WI38 (cell line): ENCODE measurements around the gene KRT16.
"Not testable (repeated sequence)": the region's sequence is repeated elsewhere in the genome, so short reads cannot be mapped to it uniquely, and the experiment has no call there.

Source experiments
- H3K4me3 ChIP-seq: 2 replicates; pipeline ENCODE4 v1.5.1; 2011; ENCODE audit warnings: low read depth, mild to moderate bottlenecking, control low read depth, low read length
- TF ChIP-seq, protein P1 (sequence below): IDR thresholded peaks from 2 replicates; pipeline ENCODE4 v1.5.1; 2012; ENCODE audit warnings: low read depth, mild to moderate bottlenecking, control low read depth, low read length

The KRT16 gene

DNA sequence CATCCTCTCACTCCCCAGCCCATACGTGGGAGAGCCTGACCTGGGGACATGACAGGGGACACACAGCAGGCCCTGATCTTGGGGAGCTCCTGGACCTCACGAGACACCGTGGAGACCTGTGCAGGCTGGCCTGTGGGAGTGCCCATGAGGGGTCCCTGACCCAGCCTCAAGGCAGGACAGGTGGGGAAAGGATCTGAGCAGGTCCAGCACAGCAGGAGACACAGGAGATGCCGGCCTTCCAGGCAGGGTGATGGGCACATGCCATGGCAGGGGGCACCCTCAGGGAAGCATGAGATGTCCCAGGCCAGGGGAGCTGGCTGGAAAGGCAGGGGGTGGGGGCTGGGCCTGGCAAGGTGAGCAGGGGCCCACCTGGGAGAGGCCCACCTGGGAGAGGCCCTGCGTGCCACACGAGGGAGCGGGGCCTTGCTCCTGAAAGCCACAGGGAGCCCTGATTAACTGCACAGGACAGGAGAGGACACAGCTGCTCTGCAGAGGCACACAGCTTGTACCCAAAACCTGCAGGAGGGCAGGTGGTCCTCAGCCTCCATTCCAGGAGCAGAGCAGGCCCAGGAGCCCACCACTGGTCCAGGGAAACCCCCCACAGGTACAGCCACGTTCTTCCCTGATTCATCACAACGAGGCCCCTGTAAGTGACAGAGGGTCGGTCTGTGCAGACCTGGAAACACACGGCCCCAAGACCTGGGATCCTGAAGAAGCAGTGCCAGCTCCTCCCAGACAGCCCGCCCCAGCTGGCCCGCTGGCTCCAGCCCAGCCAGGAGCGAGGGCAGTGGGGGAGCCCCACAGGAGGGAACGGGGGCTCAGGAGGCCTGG is 38.4 kb upstream of the KRT16 start:
- no peak overlapping the region for H3K4me3 ChIP-seq
- TF ChIP-seq, protein P1, sequence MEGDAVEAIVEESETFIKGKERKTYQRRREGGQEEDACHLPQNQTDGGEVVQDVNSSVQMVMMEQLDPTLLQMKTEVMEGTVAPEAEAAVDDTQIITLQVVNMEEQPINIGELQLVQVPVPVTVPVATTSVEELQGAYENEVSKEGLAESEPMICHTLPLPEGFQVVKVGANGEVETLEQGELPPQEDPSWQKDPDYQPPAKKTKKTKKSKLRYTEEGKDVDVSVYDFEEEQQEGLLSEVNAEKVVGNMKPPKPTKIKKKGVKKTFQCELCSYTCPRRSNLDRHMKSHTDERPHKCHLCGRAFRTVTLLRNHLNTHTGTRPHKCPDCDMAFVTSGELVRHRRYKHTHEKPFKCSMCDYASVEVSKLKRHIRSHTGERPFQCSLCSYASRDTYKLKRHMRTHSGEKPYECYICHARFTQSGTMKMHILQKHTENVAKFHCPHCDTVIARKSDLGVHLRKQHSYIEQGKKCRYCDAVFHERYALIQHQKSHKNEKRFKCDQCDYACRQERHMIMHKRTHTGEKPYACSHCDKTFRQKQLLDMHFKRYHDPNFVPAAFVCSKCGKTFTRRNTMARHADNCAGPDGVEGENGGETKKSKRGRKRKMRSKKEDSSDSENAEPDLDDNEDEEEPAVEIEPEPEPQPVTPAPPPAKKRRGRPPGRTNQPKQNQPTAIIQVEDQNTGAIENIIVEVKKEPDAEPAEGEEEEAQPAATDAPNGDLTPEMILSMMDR, result no peak

DNA sequence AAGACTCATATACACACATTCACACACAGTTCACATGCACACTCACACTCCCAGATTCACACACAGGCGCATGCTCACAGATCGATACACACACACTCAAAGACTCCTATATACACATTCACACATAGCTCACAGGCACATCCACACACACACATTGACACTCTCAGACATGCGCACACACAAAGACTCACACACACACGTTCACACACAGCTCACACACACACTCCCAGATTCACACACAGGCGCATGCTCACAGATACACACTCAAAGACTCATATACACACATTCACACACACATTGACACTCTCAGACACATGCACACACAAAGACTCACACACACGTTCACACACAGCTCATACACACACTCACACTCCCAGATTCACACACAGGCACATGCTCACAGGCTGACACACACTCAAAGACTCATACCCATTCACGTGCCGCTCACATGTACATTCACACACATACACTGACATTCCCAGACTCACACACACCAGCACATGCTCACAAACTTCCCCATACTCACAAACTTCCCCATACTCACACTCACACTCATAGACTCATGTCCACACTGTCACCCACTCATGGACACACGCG is 37.5 kb upstream of the KRT16 start:
- TF ChIP-seq, protein P1, result no peak
- H3K4me3 ChIP-seq, result no peak overlapping the region

DNA sequence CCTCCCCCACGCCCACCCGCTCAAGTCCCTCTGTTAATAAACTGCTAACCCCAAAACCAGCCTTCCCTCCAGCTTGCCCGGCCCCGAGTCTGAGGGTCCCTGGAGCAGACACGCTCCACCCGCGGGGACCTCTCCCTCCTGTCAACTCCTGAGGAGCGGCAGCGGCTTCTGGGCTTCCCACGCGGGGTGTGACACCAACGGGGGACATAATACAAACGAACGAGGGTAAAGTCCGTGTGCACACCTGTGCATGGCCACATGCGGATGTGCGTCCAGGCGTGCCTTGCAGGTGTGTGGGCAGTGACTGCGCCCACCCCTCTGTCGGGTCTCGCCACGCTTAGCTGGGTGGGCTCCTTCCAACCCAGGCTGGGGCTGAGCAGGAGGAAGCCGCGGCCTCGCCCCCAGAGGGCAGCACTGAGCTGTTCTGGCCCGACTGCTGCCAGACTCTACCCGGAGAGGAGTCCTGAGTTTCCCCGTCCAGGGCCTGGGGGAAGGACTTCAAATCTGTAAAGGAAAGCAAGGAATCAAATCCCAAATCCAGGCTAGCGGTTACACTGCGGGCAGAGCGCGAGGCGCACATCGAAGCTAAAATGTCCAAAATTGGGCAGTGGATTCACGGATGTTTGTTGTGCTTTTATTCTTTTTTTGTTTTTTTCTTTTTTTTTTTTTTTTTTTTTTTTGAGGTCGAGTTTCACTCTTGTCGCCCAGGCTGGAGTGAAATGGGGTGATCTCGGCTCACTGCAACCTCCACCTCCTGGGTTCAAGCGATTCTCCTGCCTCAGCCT is 36.0 kb upstream of the KRT16 start:
- TF ChIP-seq, protein P1, result peak; percentile 94
- peak overlapping the region; percentile 49 for H3K4me3 ChIP-seq

DNA sequence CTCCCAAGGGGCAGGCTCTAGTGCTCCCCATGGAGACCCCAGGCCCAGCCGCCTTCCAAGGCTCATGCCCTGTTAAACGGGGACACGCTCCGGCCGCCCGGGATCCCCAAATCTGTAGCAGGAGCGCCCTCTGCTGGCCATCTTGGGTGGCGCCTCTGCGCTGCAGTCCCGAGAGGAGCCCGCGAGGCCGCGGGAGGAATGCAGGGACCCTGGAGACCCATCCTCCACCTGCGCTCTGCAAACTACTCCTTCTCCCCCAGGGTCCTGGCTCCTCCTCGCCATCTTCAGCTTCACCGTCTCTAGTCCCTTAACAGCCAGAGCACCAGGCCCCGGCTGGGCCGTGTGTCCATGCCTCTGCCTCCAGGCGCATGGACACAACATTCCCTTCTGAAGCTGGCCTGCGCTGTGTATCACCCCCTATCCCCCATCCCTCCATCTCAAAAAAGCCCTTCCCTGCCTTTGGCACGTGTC is 35.4 kb upstream of the KRT16 start:
- TF ChIP-seq, protein P1, result peak; percentile 65
- no peak overlapping the region; the same call in 1 of the 2 replicates for H3K4me3 ChIP-seq

DNA sequence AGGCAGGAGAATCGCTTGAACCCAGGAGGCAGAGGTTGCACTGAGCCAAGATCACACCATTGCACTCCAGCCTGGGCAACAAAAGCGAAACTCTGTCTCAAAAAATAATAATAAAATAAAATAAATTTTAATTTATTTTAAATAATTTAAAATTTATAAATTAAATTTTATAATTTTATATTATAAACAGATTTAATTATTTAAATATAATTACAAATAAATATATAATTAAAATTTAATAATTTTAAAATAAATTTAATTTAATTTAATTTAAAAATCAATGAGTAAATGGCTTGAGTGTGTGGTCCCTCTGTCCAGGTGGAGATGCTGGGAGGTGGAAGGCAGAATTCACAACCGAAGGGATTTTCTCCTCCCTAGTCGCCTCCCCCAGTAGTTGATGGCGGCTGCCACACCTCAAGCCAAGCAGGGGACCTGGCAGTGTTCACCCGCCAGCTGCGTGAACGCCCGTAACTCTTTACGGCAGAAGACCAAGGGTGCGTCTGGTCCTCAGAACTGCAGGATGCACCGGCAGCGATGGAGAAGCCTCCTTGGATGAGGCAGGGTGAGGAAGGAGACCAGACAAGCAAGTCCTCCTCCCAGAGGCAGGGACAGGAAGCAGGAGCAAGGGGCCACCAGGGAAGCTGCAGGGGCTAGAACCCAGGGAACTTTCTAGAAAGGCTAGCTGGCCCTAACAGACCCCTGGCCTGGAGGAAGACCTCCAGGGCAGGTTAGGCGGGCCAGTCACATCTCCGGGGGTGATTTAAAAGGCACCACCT is 34.7 kb upstream of the KRT16 start:
- TF ChIP-seq, protein P1, result no peak
- H3K4me3 ChIP-seq, result no peak overlapping the region

DNA sequence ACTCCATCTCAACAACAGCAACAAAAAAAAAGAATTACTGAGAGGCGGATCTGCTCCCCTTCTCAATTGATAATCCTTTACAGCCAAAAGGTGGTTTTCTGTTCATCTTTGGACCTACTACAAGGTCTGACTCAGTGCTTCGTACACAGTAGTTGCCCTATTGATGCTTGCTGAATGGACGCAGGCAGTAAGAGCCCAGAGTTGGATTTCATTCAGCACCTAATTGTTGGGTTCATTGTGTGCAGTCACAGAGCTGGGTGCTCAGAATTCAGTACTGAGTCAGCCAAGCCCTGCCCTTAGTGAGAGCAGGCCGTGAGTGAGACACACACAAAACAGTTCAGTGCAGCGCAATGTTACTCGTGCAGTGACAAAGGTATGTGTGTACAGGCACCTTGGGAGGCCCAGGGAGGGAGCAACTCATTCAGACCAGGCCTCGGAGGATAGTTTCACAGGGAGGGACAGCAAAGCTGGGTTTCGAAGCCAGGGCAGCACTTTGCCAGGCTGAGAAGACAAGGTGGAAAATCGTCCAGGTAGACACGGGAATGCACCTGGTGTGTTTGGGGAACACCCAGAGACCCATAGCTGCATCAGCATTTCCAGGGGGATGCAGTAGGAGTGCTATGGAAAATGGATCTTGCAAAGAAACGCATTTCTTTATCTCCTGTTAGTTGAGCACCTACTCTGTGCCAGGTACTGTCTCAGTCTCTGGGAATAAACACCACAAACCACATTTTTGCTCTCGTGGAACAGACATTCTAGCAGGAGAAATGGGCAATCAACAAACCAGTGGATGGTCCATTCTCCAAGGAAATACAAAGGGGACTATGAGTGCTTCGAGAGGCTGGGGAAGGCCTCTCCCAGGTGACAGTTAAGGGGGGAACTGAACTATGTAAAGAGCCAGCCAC is 29.9 kb upstream of the KRT16 start:
- no peak overlapping the region for H3K4me3 ChIP-seq
- TF ChIP-seq, protein P1, result no peak

DNA sequence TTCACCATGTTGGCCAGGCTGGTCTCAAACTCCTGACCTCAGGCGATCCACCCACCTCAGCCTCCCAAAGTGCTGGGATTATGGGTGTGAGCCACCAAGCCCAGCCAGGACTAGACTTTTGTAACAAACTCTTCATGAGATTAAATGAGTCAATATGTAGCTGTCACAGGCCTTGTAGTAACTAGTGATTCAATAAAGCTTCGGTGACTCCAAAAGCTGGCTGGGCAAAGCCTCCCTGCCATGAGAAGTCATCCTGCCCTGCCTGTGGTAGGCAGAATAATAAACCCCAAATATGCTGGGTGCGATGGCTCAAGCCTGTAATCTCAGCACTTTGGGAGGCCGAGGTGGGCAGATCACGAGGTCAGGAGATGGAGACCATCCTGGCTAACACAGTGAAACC is 28.0 kb upstream of the KRT16 start:
- not testable (repeated sequence) for H3K4me3 ChIP-seq
